HG02588 (cell line): ENCODE data around the gene MYO5C.

Experiments used
- ATAC-seq: cut with Tn5 transposase; IDR thresholded peaks from one replicate; pipeline ENCODE4 v1.9.1; 2021; ENCODE audit warnings: mild to moderate bottlenecking, moderate library complexity; ENCODE audit not compliant: unreplicated experiment

The MYO5C gene

GRCh38 chr15:52214553-52214952 is 81.1 kb downstream of the MYO5C start:
- ATAC-seq, result no peak

GRCh38 chr15:52213206-52213605 is 82.4 kb downstream of the MYO5C start:
- no peak for ATAC-seq

DNA sequence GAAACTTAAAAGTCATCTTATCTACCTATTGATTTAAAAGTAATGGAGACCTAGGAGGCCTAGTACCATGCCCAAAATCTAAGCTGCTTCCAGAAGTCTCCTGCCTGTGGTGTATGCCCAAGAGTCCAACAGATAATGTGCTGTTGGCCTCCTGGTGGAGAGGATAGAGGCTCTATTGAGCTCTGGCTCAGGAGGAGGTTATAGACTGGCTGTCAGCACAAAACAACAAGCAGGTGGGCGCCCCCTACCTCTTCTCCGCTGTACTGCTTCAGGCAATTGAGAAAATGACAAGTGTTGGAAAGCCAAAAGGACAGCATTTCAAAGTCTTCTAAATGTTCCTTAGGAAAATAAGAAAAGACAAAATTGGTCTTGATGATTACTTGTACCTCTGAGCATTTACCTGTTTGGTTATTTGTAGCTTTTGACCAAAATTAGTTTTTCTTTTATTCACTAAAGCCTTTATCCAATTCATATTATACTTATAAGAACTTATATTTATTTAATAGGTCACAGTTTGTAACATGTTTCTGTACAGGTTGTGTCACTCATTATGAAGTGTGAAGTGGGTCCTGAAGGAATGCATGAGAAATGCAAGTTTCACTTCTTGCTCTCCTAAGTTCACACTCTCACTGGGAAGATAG is 87.2 kb downstream of the MYO5C start:
- ATAC-seq, result peak; percentile 81

DNA sequence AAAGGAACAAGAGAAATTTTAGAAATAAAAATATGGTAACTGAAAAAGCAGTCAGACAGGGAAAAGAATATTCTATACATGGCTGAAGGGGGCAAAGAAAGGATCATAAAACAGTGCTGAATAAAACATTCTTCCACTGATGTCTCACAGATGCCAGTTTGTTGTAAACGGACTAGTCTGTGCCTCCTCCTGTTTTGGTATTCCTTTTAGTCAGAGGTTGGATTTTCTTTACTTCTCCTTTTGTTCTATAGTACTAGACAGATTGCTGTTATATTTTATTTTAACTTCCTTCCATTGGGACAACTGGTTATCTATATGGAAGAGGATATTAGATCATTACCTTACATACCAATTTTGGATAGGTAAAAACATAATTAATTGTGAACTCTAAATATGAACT is 88.4 kb downstream of the MYO5C start:
- ATAC-seq, result no peak

- ATAC-seq, result no peak
Measured at GRCh38 chr15:52206446-52206845, 89.2 kb downstream of the MYO5C start.

GRCh38 chr15:52204657-52205056 is 90.9 kb downstream of the MYO5C start:
- ATAC-seq, result no peak

- ATAC-seq, result no peak
Measured at GRCh38 chr15:52200831-52201365, 94.7 kb downstream of the MYO5C start.

- ATAC-seq, result no peak
Measured at GRCh38 chr15:52199271-52199670, 96.3 kb downstream of the MYO5C start.

GRCh38 chr15:52196891-52197290 is 98.7 kb downstream of the MYO5C start:
- no peak for ATAC-seq

GRCh38 chr15:52193791-52194190 is 101.8 kb downstream of the MYO5C start:
- ATAC-seq, result no peak

- ATAC-seq, result no peak
Measured at GRCh38 chr15:52193321-52193720, 102.3 kb downstream of the MYO5C start.

DNA sequence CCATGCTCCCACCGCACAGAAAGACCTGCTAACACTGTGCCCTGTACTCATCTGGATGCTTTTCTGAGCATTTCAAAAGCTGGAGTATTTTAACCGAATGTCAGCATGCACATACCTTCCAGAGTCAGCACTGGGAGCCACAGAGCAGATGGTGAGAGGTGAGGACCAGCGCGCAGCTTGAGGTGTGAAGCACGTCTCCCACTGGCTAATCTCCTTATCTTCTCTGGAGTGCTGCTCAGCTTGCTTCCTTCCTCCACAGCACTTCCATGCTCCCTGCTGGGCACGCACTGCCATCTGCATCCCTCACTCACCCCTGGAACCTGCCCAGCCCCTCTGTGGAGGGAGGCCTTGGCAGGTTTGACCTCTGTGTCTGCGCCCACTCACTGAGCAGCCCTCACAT is 104.4 kb downstream of the MYO5C start, which contains the start of gene GNB5:
GNB5 (minus strand) TSS at position 186 of the 400 bp plus-strand sequence. CDS start 6,716 bp downstream, outside the sequence.
- ATAC-seq, result no peak

GRCh38 chr15:52186651-52187486 is 108.7 kb downstream of the MYO5C start:
- ATAC-seq, result no peak

- no peak for ATAC-seq
Measured at GRCh38 chr15:52185151-52185561, 110.4 kb downstream of the MYO5C start.

GRCh38 chr15:52184721-52185120 is 110.9 kb downstream of the MYO5C start:
- ATAC-seq, result no peak

DNA sequence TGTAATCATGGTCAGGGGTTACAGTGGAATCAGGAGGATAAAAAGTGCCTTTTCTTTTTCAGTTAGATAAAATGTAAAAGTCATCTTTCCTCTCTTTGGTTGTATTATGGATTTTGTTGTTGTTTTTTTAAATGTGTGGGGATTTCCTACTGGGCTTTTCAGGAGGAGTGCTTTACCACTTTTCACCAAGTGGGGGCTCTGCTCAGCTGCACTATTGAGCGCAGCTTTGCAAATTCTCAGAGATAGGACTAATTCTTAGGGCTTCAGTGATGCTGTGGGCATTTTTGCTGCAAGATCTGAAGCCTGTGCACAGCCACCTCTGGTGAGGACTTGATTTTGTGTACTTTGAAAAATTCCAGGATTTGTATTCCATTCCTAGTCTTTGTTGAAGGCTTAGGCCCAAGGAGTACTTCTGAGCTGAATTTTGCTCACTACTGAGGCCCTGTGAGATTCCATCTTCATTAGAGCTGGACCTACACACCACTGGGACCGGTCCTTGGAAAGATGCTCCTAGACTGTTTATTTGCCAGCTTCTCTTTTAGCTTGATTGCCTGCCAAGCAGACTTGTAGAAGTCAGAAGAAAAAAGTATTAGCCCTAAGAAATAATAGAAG is 111.9 kb downstream of the MYO5C start:
- ATAC-seq, result no peak

- ATAC-seq, result no peak
Measured at GRCh38 chr15:52181938-52182780, 113.4 kb downstream of the MYO5C start.

DNA sequence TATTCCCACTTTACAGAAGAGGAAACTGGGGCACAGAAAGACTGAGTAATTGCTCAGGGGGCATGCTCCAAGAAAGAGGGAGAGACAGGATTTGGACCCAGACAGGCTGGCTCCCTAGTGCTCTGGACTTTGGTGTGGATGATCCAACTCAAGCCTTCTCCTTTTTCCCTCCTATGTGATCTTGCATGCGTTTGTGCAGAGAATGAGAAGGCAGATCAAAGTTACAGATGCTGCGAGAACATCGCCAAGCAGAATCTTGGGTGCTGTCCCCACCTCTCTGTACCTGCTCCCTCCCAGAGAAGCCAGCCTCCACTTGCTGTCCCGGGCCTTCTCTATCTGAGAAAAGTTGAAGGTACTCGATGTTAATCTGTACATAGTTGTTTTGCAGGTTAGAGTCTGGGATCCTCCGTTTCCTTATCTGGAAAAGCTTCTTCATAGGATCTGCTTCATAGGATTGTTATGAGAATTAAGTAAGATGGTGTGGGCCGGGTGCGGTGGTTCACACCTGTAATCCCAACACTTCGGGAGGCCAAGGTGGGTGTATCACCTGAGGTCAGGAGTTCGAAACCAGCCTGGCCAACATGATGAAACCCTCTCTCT is 114.7 kb downstream of the MYO5C start:
- ATAC-seq, result no peak

- peak; percentile 27 for ATAC-seq
Measured at GRCh38 chr15:52180196-52180835, 115.3 kb downstream of the MYO5C start.
